NCI-H345 treated with DMSO at 0.1 percent for 48 hours (cell line): ENCODE data around the gene ITGA5.

Source experiments
- DNase-seq: peaks from one replicate; lab custom pipeline; 2025; ENCODE audit not compliant: unreplicated experiment; lab: John Stamatoyannopoulos, UW

The ITGA5 gene

GRCh38 chr12:54431911-54432814 is 13.1 kb upstream of the ITGA5 start:
- no peak for DNase-seq

GRCh38 chr12:54430471-54431069 is 11.5 kb upstream of the ITGA5 start:
- no peak for DNase-seq

- DNase-seq, result no peak
Observed at GRCh38 chr12:54429014-54429471, 10.0 kb upstream of the ITGA5 start.

- DNase-seq, result no peak
Observed at GRCh38 chr12:54428050-54429013, 9.3 kb upstream of the ITGA5 start.

DNA sequence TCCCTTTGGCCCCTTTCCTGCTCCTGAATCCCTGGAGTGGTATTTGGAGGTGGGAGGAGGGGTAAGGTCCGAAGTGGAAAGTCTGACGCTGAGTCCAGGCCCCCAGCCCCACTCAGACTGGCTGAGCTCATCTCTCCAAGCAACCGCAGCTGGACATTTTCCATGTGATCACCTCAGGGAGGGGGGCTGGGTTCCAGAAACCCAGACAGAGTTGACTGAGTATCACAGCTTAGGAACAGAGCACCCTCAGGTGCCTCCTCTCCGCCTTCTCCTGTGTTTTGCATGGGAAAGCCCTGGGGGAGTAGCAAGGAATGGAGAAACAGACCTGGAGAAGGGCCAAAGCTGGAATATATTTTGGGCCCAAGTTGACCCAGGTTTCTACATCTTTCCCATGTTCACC is 8.0 kb upstream of the ITGA5 start:
- DNase-seq, result no peak

DNA sequence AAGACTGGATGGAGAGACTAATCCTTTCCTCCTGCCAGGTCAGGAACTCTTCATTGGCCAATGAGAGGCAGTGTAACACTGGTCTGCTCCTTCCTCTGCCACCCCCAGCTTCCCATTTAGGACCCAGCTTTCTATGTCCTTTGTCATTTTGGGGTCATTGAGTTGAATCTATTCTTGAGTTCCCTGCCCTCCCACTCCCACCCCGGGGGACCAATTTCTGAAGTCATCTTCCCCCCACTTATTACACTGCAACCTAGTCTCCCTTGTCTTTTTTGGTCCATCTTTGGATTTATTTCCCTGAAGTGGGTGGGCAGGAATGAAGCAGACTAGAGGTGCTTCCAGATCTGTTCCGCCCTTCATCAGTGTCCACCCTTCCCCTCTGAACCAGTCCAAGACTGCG is 7.6 kb upstream of the ITGA5 start:
- DNase-seq, result no peak

GRCh38 chr12:54425702-54426101 is 6.6 kb upstream of the ITGA5 start:
- DNase-seq, result no peak

- no peak for DNase-seq
Observed at GRCh38 chr12:54424224-54424623, 5.2 kb upstream of the ITGA5 start.

GRCh38 chr12:54423816-54424150 is 4.7 kb upstream of the ITGA5 start:
- no peak for DNase-seq

DNA sequence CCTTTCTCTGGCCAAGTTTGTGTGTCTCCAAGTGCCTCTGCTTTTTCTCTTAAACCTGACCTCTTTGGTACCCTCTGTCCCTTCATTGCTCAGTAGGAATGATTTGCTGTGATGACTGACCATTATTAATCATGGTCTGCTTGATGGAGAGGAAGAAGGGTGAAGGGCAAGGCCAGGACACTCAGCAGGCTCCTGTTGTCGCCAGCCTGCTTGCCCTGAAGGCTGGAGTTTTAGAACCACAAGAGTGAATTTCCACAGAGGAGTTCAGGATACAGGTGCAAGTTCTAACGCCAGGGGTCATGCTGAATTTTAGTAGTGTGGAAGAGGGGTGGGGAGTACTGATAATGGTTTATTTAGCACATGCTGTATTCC is 2.8 kb upstream of the ITGA5 start:
- no peak for DNase-seq

DNA sequence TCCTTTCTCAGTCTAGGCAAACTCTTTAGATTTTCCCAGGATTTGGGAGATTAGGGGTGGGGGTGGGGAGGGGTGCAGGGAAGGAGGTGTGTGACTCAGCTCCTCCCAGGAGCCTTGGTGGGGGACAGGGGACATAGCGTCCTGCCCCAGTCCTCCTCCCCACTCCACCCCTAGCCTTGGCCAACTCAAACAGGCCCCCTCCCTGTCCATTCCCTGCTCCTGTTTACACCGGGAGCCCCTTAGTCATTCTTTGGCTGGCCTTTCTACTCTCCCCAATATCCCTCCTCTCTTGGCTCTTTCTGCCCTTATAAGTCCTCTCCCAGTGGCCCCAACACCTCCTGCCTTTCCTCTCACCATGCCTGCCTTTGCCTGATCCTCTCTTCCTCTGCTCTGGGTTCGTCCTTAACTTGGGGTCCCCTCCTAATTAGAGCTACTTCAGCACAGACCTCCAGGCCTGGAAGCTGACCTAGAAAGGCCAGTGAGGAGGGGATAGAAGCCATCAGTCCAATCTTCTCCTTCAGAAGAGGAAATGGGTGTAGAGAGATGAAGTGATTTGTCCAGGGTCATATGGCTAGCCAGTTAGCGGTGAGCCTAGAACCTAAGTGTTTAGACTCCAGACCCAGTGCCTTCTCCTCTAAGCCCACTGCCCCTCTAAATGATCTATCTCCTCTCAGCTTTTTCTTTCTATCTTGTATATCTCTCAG is 2.3 kb upstream of the ITGA5 start:
- no peak for DNase-seq

- no peak for DNase-seq
Observed at GRCh38 chr12:54420766-54421144, 1.7 kb upstream of the ITGA5 start.

DNA sequence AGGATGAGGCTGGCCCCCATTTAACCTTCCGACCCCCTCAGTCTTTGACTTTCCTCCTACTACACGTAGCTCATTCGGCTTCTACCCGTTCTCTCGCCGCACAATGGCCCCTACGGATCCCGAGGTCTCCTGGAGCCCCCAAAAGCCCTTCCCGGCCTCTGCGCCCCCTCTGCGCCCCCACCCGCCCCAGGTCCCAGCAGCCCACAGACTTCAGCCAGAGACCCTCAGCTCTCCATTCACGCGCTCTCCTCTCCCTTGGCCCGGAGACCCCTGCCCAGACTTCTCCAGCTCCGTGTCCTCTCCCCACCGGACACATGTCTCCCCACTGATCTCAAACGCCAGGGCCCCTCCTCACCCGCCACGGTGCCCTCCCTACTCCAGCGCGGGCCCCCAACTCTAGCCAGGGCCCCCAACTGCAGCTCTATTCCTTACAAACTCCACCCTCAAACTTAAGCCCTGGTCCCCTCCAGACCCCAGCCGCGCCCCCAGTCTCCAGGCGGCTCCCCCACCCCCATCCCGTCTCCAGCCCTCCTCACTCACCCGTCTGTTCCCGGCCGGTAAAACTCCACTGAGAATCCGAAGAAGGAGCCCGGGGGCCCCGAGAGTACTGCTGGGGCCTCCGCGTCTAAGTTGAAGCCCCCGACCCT is 502 bp downstream of the ITGA5 start:
- DNase-seq, result no peak

DNA sequence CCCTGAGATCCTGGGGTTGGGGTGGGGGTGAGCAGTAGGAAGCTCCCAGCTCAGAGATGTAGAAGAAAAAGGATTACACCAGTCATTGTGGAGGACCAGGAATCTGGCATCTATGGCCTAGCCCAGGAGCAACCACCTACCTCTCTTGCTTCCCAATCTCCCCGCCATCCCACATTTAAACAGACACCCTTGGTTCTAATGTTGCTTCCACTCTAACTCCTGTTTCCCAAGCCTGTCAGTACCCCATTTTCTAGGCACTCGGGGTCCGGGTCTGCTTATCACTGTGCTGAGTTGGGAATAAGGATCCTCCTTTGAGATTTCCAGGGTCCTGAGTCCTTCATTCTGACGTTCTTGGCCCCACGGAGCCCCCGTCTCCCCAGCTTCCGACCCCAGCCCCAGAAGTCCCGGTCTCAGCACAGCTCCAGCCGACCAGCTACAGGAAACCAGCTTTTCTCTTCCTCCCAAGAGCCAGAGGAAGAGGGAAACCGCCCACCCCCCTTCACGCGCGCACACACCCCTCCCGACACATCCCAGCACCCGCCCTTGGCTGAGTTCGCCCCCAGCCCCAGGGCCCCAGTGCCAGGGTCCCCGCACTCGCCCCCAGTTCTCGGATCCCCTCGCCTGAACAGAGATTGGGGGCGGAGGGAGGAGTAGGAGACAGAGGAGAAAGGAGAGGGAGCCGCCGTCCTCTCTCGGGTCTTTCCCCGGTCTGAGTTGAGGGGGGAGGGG is 1.2 kb downstream of the ITGA5 start:
- DNase-seq, result no peak

DNA sequence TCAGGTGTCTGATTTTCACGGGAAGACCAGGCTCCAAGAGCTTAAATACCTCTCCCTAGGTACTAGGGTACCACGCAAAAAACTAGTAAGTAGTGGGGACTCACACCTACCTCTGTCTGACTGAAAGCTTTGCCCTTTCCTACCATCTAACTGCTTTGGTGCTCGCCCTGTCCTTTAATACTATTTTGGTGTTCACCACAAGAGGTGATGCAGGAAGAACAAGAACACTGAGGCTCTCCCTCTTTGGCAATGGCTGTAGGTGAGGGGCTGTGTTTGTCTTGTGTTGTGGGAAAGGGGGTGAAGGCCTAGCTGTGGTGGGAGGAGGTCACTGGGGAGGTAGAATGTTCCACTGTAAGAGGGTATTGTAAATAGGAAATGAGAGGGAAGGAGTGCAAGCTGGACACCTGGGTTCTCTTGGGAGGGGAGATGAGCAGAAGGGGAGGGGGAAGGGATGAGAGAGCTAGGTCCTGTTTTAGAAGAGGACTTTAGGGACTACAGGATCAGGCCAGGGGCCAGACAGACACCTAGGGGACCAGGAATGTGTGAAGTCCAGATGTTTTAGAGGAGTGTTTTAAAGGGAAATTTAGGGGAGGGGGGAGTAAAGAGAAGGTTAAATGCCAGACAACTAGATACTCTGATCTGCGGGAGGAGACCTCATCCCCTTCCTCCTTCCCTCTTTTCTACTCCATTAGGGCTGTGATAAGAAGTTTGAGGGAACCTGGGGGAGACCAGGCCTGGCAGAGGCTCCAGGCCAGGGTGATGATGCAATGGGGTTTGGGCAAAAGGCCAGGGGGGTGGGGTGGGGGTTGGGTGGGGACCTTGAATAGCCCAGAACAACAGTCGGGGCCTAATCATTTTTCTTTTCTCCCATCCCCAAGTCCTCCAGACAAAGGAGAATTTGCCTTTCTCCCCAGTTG is 2.1 kb downstream of the ITGA5 start:
- DNase-seq, result no peak

DNA sequence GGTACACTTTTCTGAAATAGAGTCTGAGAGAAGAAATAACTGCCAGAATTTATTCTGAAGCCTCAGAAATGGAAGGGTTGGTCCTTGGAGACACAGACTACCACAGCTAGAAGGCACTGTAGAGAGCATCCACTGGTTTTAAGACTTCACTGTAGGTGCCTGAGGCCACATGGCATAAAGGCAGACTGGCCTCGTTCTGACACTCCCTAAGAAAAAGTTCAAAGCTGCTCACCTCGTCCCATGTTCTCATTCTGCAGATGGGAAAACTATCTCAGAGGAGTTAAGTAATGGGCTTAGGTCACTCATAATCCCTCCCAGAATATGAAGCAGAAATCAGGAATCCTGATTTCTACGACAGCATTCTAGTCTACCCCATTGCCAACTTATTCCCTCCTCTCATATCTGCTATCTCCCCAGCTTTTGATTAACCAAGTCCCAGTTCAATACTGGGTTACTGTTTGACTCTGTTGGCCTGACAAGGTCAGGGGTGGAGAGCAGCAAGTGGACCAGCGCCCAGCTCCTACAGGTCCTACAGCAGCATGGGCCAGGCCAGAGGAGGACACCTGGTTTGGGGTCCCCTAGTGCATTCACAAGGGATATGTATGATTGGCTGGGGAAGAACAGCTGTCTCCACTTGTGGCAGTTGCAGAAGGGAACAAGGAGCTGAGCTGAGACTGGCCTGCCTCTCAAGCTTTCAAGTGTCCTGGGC is 3.7 kb downstream of the ITGA5 start:
- no peak for DNase-seq

- DNase-seq, result no peak
Observed at GRCh38 chr12:54413284-54414190, 5.5 kb downstream of the ITGA5 start.
